ENCODE measurements around the gene ATP6V0E2. TPM values are rescaled to one million over a fixed set of nuclear protein-coding genes. Genes with fewer than 3 reads are reported as not detected.
"Not testable (repeated sequence)": the region's sequence is repeated elsewhere in the genome, so short reads cannot be mapped to it uniquely, and the experiment has no call there.

Gene ATP6V0E2
- total RNA-seq, 2 donors from 2014 or later: 10.8 to 14.1 TPM

GRCh38 chr7:149886018-149886415 is 12.2 kb downstream of the ATP6V0E2 start:
- DNase-seq (no peak), ATAC-seq (no peak)
- intact Hi-C loops (cut with DNase I, micrococcal nuclease): no loop called here

GRCh38 chr7:149887311-149887710 is 13.5 kb downstream of the ATP6V0E2 start:
- ATAC-seq: no peak
- intact Hi-C loops (cut with DNase I, micrococcal nuclease): no loop called here
- no peak for DNase-seq

DNA sequence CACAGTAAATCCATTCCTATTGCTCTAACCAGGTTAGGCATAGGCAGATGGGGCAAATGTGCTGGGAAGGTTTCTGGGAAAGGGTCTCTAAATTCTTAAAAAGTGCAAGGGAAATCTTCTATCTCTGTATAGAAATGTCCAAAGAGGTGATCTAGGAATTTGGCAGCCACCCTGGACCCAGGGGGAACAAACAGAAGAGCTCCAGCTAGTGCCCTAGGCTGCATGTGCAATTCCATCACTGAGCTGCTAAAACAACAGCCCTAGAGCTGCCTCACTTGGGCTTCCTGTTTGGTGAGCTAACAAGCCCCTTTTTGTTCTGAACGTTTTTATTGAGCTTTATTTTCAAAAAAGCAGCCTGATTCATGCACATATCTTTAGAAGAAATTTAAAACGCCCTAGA is 16.9 kb downstream of the ATP6V0E2 start:
- ATAC-seq; intact Hi-C loops (cut with DNase I, micrococcal nuclease); DNase-seq: not testable (repeated sequence)

DNA sequence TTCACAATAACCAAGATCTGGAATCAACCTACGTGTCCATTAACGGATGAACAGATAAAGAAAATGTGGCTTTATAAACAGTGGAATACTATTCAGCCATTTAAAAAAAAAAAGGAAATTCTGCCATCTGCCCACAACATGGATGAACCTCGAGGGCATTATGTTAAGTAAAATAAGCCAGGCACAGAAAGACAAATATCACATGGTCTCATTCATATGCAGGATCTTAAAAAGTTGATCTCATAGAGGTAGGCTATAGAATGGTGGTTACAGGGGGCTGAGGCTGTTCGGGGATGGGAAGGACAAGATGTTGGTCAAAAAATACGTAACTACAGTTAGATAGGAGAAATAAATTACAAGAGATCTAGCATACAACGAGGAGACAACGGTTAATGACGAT is 21.2 kb downstream of the ATP6V0E2 start:
- ATAC-seq; intact Hi-C loops (cut with DNase I, micrococcal nuclease); DNase-seq: not testable (repeated sequence)

DNA sequence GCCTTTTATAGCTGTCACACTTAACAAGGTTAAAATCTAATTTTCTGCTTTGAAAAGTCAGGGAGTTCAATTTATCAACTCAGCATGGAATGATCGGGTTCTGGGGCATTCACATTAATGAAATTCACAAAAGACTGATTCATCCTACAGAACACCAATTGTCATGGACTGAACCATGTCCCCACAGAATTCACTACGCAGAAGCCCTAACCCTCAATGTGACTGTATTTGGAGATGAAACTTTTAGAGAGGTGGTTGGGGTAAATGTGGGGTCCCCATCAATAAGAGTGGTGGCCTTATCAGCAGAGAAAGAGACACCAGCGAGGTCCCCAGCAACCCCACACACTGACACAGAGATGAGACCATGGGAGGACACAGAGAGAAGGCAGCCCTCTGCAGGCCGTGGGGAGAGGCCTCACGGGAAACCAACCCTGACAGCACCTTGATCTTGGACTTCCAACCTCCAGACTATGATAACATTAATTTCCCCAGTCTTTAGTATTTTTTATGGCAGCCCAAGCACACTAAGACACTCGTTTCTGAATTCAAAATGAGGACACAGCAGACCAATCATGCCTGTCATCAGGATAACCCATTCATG is 34.1 kb downstream of the ATP6V0E2 start:
- ATAC-seq; intact Hi-C loops (cut with DNase I, micrococcal nuclease); DNase-seq: not testable (repeated sequence)

DNA sequence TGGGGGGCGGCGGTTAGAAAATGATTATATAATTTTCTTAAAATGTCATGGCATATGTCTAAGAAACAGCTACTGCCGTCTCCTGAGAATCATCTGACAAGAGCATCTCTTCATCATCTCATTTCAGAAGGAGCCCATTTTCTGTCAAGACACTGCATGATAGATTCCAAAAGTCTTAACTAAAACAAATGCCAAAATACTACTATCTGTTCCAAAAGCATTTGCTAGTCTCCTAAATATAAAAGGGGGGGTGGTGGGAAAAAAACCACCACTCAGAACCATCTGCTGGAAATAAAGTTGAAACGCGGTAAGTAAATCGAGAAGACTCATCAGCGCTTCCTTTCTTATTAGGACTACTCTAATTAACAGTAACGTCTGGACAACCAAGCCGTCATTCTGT is 36.5 kb downstream of the ATP6V0E2 start:
- DNase-seq; intact Hi-C loops (cut with DNase I, micrococcal nuclease); ATAC-seq: not testable (repeated sequence)

DNA sequence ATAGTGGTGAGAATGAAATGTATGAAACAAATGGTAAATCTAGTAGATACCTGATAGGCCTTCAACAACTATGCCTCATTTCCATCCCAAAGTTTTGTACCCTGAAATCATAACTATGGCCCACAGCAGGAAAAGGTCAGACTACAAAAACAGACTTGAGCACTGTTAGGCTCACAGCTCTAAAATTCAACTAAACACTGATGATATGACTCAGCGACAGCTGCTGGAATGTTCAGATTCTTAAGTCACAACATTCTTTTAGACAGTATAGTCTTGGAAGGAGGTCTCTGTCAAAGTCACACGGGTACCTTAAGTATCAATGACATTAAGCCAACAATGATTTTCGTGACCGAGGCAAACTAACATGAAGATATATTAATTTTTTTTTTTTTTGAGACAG is 38.4 kb downstream of the ATP6V0E2 start:
- intact Hi-C loops (cut with DNase I, micrococcal nuclease); DNase-seq; ATAC-seq: not testable (repeated sequence)

- DNase-seq; ATAC-seq; intact Hi-C loops (cut with DNase I, micrococcal nuclease): not testable (repeated sequence)
Observed at GRCh38 chr7:149926414-149926813, 52.6 kb downstream of the ATP6V0E2 start.

Other genes with a start within 250 kb of the ATP6V0E2 start
- 1 to 10 TPM; 1.5 to 6.0 TPM for gene ZNF467, start 100.4 kb upstream of the ATP6V0E2 start, total RNA-seq
- 10 to 100 TPM; 12.9 to 17.4 TPM for gene ZNF862, start 35.6 kb upstream of the ATP6V0E2 start, total RNA-seq

All from left colon (tissue), 2 donors.